ENCODE measurements around the gene A1CF.
"Not testable (repeated sequence)": the region's sequence is repeated elsewhere in the genome, so short reads cannot be mapped to it uniquely, and the experiment has no call there.

The A1CF gene

DNA sequence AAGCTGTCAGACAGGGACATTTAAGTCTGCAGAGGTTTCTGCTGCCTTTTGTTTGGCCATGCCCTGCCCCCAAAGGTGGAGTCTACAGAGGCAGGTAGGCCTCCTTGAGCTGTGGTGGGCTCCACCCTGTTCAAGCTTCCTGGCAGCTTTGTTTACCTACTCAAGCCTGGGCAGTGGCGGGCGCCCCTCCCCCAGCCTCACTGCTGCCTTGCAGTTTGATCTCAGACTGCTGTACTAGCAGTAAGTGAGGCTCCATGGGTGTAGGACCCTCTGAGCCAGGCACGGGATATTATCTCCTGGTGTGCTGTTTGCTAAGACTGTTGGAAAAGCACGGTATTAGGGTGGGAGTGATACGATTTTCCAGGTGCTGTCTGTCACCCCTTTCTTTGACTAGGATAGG is 97.5 kb downstream of the A1CF start:
- not testable (repeated sequence) for DNase-seq

DNA sequence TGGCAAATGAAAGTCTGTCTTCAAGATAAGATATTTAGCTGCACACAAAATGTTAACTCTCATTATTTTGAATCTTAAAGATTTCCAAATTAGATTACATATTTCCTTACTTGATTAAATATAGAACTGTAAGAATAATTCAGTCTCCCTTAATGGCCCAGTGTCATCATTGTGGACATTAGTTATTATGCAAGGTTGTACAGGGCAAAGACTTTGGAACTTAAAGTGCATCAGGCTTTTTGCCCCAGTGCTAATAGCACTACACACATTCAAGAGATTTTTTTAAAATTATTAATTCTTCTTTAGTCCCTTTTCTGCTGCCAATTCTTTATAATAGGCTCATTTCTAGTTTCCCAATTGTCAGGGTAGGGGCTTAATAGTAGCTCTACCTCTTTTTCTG is 103.4 kb downstream of the A1CF start:
- not testable (repeated sequence) for DNase-seq

DNA sequence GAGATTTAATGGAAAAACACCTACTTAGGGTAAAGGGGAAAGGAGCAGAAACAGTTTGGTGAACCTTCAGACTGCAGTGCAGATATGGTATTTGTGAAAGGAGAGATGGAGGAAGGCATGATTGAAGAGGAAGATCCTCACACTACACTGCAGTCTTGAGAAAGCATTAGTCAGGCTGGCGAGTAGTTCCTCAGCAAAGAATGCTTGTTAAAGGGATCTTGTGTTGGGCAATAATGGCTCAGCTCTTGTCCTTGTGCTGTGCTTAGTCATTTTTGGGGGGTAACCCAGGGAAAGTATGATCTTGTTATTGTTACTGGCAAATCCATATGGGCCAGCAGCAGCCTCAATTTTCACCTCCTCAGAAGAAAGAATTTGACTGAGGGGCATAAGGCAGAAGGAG is 105.4 kb downstream of the A1CF start:
- not testable (repeated sequence) for DNase-seq

- not testable (repeated sequence) for DNase-seq
These were observed 110.6 kb downstream of the A1CF start for GRCh38 chr10:50774868-50775267.

GRCh38 chr10:50772042-50772441 is 113.4 kb downstream of the A1CF start:
- not testable (repeated sequence) for DNase-seq

DNA sequence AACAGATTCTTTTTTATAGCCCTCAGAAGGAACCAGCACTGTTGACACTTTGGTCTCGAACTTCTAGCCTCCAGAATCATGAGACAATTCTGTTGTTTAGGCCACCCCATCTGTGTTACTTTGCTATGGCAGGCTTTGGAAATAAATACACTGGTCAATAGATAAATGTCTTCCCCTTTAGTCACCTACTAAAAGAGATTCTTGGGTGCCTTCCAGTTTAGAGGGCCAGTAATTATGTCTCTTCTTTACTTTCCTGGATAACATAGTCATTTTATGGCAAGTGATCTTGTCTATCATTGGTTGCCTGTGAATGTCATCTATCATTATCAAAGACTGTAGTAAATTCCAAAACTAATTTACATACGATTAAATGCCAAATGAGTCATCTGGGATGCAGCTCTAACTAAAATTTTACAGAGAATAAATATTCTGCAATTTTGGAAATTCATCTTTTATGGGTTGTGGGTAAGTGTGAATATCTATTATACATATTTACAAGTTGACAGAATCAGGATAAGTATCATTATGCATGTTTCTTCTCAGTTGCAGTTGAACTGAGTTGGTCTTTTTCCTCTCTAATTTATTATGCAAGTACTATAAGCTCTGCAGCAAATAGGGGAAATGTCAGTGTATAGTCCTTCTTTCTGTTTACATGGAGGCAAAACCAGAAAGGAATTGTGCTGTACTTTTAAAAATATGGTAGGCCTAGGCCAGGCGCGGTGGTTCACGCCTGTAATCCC is 118.5 kb downstream of the A1CF start:
- DNase-seq: not testable (repeated sequence)

All from CD4-positive, alpha-beta T cell treated with Interleukin-1 beta for 1 hour (primary cell).